Measurements from ENCODE around the gene PLA2G4C. TPM values are rescaled to one million over a fixed set of nuclear protein-coding genes. Genes with fewer than 3 reads are reported as not detected.

PLA2G4C gene
- total RNA-seq, 2 experiments from 2014 or later = 4.2 to 6.8 TPM

GRCh38 chr19:48117515-48118130 lies 7.0 kb upstream of the PLA2G4C start:
- Mint-ChIP-seq H3K4me3 (no peak overlapping the region), H3K9me3 (no peaks in the 10 kb centered on the region), H3K4me1 (ENCODE audit: low read depth) (peaks cover 15% of the 10 kb centered on the region), H3K36me3 (ENCODE audit: low read depth) (peaks cover 45% of the 10 kb centered on the region), H3K27me3 (no peaks in the 10 kb centered on the region), H3K27ac (peak overlapping the region; percentile 80)
- ChIA-PET POLR2A (no interaction called here), CTCF (interaction anchor here (0.9 kb wide), 1 partner anchor 15 kb away, joined by 3 read pairs; no protein-coding TSS in a partner anchor)
- ATAC-seq = no peak
- no peak for TF ChIP-seq CTCF (IDR thresholded peaks at IDR 0.05)
- intact Hi-C loops (cut with micrococcal nuclease) = no loop called here
- no peak for DNase-seq

- intact Hi-C loops (cut with micrococcal nuclease) = no loop called here
- H3K36me3 Mint-ChIP-seq (ENCODE audit: low read depth) = peaks cover 15% of the 10 kb centered on the region
- no peak overlapping the region for H3K27ac Mint-ChIP-seq
- H3K27me3 Mint-ChIP-seq = no peaks in the 10 kb centered on the region
- ChIA-PET POLR2A (no interaction called here), CTCF (no interaction called here)
- H3K4me1 Mint-ChIP-seq (ENCODE audit: low read depth) = peaks cover 12% of the 10 kb centered on the region
- no peak for TF ChIP-seq CTCF (IDR thresholded peaks at IDR 0.05)
- DNase-seq (no peak), ATAC-seq (no peak)
- no peaks in the 10 kb centered on the region for H3K9me3 Mint-ChIP-seq
- no peak overlapping the region for H3K4me3 Mint-ChIP-seq
These were observed 2.7 kb upstream of the PLA2G4C start for GRCh38 chr19:48113190-48113917.

GRCh38 chr19:48111280-48111679 lies 663 bp upstream of the PLA2G4C start:
- no peaks in the 10 kb centered on the region for H3K9me3 Mint-ChIP-seq
- H3K36me3 Mint-ChIP-seq (ENCODE audit: low read depth) = peaks cover 3% of the 10 kb centered on the region
- DNase-seq = no peak
- H3K4me3 Mint-ChIP-seq = no peak overlapping the region
- TF ChIP-seq CTCF (IDR thresholded peaks at IDR 0.05) = no peak
- H3K27me3 Mint-ChIP-seq = no peaks in the 10 kb centered on the region
- no peak overlapping the region for H3K27ac Mint-ChIP-seq
- CTCF ChIA-PET = interaction anchor here (1.5 to 4.1 kb wide), 7 partner anchors 9 to 150 kb away, joined by 4 to 32 read pairs (median 7); no protein-coding TSS in a partner anchor
- POLR2A ChIA-PET = interaction anchor here (0.6 to 3.1 kb wide), 6 partner anchors 8 to 210 kb away, joined by 3 to 13 read pairs (median 4); a partner anchor contains a TSS
- ATAC-seq = no peak
- H3K4me1 Mint-ChIP-seq (ENCODE audit: low read depth) = peaks cover 5% of the 10 kb centered on the region
- intact Hi-C loops (cut with micrococcal nuclease) = no loop called here

- H3K4me3 Mint-ChIP-seq = peak overlapping the region; percentile 12
- H3K4me1 Mint-ChIP-seq (ENCODE audit: low read depth) = peaks cover 5% of the 10 kb centered on the region
- no peaks in the 10 kb centered on the region for H3K27me3 Mint-ChIP-seq
- H3K9me3 Mint-ChIP-seq = no peaks in the 10 kb centered on the region
- ChIA-PET CTCF (interaction anchor here (0.9 to 4.1 kb wide), 9 partner anchors 7 to 151 kb away, joined by 3 to 32 read pairs (median 9); no protein-coding TSS in a partner anchor), POLR2A (interaction anchor here (0.9 to 2.4 kb wide), 5 partner anchors 10 to 147 kb away, joined by 3 to 7 read pairs (median 3); partner anchors contain the start of gene CARD8)
- no peak overlapping the region for H3K27ac Mint-ChIP-seq
- H3K36me3 Mint-ChIP-seq (ENCODE audit: low read depth) = peaks cover under 1% of the 10 kb centered on the region
- intact Hi-C loops (cut with micrococcal nuclease) = no loop called here
- no peak for TF ChIP-seq CTCF (IDR thresholded peaks at IDR 0.05)
- no peak for DNase-seq
- no peak for ATAC-seq
These were observed 1.4 kb downstream of the PLA2G4C start for GRCh38 chr19:48108997-48109782.

Measured in activated CD8-positive, alpha-beta T cell treated with anti-CD3 and anti-CD28 coated beads for 36 hours (primary cell).